Uterus (tissue), 2 donors: Measurements from ENCODE around the gene PHF14.

ENCODE experiments used
- POLR2A ChIP-seq, 2 donors: fragments of 450-650 bp; IDR thresholded peaks; one replicate each; pipeline ENCODE4 v1.6.1; 2016; ENCODE audit warnings: antibody characterized with exemption in 2 of 2, mild to moderate bottlenecking in 1 of 2, moderate library complexity in 1 of 2
- TF ChIP-seq, protein P1 (sequence below), 4 experiments: fragments of 200-600 bp in 2 of 4; fragments of 450-650 bp in 2 of 4; sonication (generic) in 2 of 4; IDR thresholded peaks; one replicate each; pipeline ENCODE4 v1.5.1; 2016 to 2019; ENCODE audit warnings: antibody characterized with exemption in 4 of 4, mild to moderate bottlenecking in 2 of 4, moderate library complexity in 1 of 4

DNA sequence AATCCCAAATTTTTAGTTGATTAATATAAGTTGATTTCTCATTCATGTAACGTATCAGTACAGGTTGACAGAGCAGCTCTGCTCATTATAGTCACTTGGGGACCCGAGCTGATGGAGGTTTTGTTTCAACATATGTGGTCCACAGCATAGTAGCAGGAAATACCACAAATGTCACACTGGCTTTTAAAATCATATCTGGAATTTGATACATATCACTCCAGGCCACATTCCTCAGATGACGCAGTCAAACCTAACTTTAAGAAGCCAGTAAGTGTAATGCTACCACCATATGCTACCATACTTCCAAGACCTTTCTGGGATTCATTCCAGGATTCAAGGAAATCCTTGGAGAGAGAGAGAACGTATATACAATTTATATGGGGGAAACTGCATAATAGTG, 156.3 kb downstream of the PHF14 start:
- TF ChIP-seq, protein P1, sequence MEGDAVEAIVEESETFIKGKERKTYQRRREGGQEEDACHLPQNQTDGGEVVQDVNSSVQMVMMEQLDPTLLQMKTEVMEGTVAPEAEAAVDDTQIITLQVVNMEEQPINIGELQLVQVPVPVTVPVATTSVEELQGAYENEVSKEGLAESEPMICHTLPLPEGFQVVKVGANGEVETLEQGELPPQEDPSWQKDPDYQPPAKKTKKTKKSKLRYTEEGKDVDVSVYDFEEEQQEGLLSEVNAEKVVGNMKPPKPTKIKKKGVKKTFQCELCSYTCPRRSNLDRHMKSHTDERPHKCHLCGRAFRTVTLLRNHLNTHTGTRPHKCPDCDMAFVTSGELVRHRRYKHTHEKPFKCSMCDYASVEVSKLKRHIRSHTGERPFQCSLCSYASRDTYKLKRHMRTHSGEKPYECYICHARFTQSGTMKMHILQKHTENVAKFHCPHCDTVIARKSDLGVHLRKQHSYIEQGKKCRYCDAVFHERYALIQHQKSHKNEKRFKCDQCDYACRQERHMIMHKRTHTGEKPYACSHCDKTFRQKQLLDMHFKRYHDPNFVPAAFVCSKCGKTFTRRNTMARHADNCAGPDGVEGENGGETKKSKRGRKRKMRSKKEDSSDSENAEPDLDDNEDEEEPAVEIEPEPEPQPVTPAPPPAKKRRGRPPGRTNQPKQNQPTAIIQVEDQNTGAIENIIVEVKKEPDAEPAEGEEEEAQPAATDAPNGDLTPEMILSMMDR (IDR thresholded peaks at IDR 0.05), result no peak
- TF ChIP-seq POLR2A (IDR thresholded peaks at IDR 0.05), result no peak
